NCI-H1694 treated with DMSO at 0.1 percent for 48 hours (cell line): ENCODE data around the gene GNL1.
"Not testable (repeated sequence)": the region's sequence is repeated elsewhere in the genome, so short reads cannot be mapped to it uniquely, and the experiment has no call there.

Experiments used
- DNase-seq: peaks from one replicate; lab custom pipeline; 2025; lab: John Stamatoyannopoulos, UW

Gene GNL1

GRCh38 chr6:30497261-30497599, 59.1 kb downstream of the GNL1 start:
- not testable (repeated sequence) for DNase-seq

DNA sequence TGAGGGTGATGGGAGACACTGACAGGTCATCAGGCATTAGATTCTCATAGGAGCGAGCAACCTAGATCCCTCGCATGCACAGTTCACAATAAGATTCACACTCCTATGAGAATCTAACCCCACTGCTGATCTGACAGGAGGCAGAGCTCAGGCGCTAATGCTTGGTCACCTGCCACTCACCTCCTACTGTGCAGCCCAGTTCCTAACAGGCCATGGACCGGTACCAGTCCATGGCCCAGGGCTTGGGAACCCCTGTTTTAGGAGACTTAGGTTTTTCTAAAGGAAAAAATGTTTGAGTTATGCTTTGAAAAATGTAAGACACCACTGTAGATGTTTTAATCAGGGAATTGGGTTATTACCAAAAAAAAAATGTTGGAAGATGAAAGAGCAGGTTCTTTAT, 60.3 kb downstream of the GNL1 start:
- DNase-seq = no peak

DNA sequence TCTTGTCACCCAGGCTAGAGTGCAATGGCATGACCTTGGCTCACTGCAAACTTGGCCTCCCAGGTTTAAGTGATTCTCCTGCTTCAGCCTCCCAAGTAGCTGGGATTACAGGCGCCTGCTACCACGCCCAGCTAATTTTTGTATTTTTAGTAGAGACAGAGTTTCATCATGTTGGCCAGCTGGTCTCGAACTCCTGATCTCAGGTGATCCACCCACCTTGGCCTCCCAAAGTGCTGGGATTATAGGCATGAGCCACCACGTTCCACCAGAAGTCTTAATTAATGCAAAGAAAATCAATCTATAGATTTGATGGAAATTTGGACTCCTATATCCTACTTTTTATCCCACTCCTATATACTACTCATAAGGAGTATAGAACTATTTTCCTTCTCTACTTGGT, 61.2 kb downstream of the GNL1 start:
- not testable (repeated sequence) for DNase-seq

DNA sequence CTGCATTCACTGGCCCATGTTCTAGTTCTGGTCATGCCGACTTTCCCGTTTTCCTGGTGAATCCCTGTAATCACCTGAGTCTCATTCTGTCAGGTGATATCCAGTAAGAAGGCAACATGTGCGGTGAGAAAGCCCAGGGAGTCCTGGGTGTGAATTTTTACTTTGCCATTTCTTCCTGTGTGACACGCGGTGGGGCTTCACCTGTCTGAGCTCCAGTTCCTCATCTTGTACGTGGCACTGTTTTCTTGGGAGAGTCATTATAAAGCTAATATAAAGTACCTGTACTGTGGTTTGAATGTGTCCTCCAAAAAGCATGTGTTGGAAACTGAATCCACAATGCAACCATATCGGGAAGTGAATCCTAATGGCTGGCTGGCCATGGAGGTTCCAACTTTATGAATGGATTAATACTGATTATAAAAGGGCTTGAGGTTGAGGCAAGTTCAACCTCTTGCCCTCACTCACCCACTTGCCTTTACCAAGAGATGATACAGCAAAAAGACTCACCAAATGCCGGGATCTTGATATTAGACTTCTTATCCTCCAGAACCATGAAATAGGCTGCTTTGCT, 61.9 kb downstream of the GNL1 start:
- DNase-seq = no peak

GRCh38 chr6:30493643-30494250, 62.5 kb downstream of the GNL1 start:
- DNase-seq = no peak

DNA sequence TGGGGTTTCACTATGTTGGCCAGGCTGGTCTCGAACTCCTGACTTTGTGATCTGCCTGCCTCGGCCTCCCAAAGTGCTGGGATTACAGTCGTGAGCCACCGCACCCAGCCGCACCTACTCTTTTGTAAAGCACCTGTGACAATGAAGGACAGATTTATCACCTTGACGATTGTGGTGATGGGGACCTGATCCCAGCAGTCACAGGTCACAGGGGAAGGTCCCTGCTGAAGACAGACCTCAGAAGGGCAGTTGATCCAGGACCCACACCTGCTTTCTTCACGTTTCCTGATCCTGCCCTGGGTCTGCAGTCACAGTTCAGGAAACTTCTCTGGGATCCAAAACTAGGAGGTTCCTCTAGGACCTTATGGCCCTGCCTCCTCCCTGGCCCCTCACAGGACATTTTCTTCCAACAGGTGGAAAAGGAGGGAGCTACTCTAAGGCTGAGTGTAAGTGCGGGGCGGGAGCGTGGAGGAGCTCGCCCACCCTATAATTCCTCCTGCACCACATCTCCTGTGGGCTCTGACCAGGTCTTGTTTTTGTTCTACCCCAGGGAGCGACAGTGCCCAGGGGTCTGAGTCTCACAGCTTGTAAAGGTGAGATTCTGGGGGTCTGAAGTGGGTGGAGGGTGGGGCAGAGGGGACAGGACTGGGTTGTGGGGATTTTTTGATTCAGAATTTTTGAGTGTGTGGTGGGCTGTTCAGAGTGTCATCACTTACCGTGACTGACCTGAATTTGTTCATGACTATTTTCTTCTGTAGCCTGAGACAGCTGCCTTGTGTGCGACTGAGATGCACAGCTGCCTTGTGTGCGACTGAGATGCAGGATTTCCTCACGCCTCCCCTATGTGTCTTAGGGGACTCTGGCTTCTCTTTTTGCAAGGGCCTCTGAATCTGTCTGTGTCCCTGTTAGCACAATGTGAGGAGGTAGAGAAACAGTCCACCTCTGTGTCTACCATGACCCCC, 64.0 kb downstream of the GNL1 start:
- no peak for DNase-seq
